Duodenal mucosa (tissue), 2 donors: ENCODE data around the gene FCN1.
"Not testable (repeated sequence)": the region's sequence is repeated elsewhere in the genome, so short reads cannot be mapped to it uniquely, and the experiment has no call there.

Experiments used
- H3K27ac ChIP-seq: one replicate; pipeline ENCODE4 v1.7.0; 2013; ENCODE audit warnings: low read depth, low read length
- H3K27me3 ChIP-seq, 2 donors: one replicate each; pipeline ENCODE4 v1.7.0; 2013; ENCODE audit warnings: low read length in 2 of 2, control low read depth in 1 of 2; ENCODE audit not compliant: insufficient read depth in 2 of 2, control insufficient read depth in 1 of 2
- H3K36me3 ChIP-seq, 2 donors: one replicate each; pipeline ENCODE4 v1.7.0; 2013; ENCODE audit warnings: low read length in 2 of 2, control low read depth in 1 of 2; ENCODE audit not compliant: insufficient read depth in 2 of 2, control insufficient read depth in 1 of 2
- H3K4me1 ChIP-seq, 2 donors: one replicate each; pipeline ENCODE4 v1.7.0; 2013; ENCODE audit warnings: low read length in 2 of 2, control low read depth in 1 of 2; ENCODE audit not compliant: insufficient read depth in 2 of 2, control insufficient read depth in 1 of 2
- H3K4me3 ChIP-seq, 2 donors: one replicate each; pipeline ENCODE4 v1.7.0; 2013; ENCODE audit warnings: low read length in 2 of 2, low read depth in 1 of 2
- H3K9ac ChIP-seq, 2 donors: one replicate each; pipeline ENCODE4 v1.7.0; 2013; ENCODE audit warnings: low read length in 2 of 2, low read depth in 1 of 2
- H3K9me3 ChIP-seq, 2 donors: one replicate each; pipeline ENCODE4 v1.7.0; 2013; ENCODE audit warnings: low read length in 2 of 2, control low read depth in 1 of 2; ENCODE audit not compliant: control insufficient read depth in 1 of 2

The FCN1 gene

GRCh38 chr9:134961331-134962064 is 43.8 kb upstream of the FCN1 start:
- Histone ChIP-seq H3K4me3 (no peak overlapping the region), H3K36me3 (no peaks in the 10 kb centered on the region), H3K9ac (no peak overlapping the region), H3K27ac (no peak overlapping the region), H3K4me1 (no peaks in the 10 kb centered on the region), H3K9me3 (no peaks in the 10 kb centered on the region), H3K27me3 (peaks cover 8% of the 10 kb centered on the region in 2 donors)

GRCh38 chr9:134960701-134961181 is 43.0 kb upstream of the FCN1 start:
- H3K9ac ChIP-seq = no peak overlapping the region
- no peaks in the 10 kb centered on the region for H3K4me1 ChIP-seq
- H3K27me3 ChIP-seq = peaks cover 8% of the 10 kb centered on the region in 2 donors
- H3K27ac ChIP-seq = no peak overlapping the region
- H3K9me3 ChIP-seq = no peaks in the 10 kb centered on the region
- no peaks in the 10 kb centered on the region for H3K36me3 ChIP-seq
- H3K4me3 ChIP-seq = no peak overlapping the region

- H3K36me3 ChIP-seq = no peaks in the 10 kb centered on the region
- H3K27ac ChIP-seq = no peak overlapping the region
- no peaks in the 10 kb centered on the region for H3K4me1 ChIP-seq
- peaks cover 8% of the 10 kb centered on the region in 2 donors for H3K27me3 ChIP-seq
- no peak overlapping the region for H3K4me3 ChIP-seq
- H3K9me3 ChIP-seq = no peaks in the 10 kb centered on the region
- no peak overlapping the region for H3K9ac ChIP-seq
Observed at GRCh38 chr9:134959971-134960310, 42.2 kb upstream of the FCN1 start.

GRCh38 chr9:134959126-134959970 is 41.6 kb upstream of the FCN1 start:
- no peak overlapping the region for H3K27ac ChIP-seq
- H3K27me3 ChIP-seq = peaks cover 7 to 8% of the 10 kb centered on the region in 2 donors
- H3K9me3 ChIP-seq = no peaks in the 10 kb centered on the region
- H3K4me3 ChIP-seq = no peak overlapping the region
- H3K4me1 ChIP-seq = no peaks in the 10 kb centered on the region
- H3K36me3 ChIP-seq = no peaks in the 10 kb centered on the region
- H3K9ac ChIP-seq = no peak overlapping the region

GRCh38 chr9:134957945-134958227 is 40.2 kb upstream of the FCN1 start:
- no peak overlapping the region for H3K4me3 ChIP-seq
- no peaks in the 10 kb centered on the region for H3K36me3 ChIP-seq
- H3K4me1 ChIP-seq = no peaks in the 10 kb centered on the region
- H3K9me3 ChIP-seq = no peaks in the 10 kb centered on the region
- no peak overlapping the region for H3K27ac ChIP-seq
- peaks cover 4 to 8% of the 10 kb centered on the region in 2 donors for H3K27me3 ChIP-seq
- no peak overlapping the region for H3K9ac ChIP-seq

GRCh38 chr9:134957165-134957944 is 39.6 kb upstream of the FCN1 start:
- no peak overlapping the region for H3K4me3 ChIP-seq
- H3K9me3 ChIP-seq = no peaks in the 10 kb centered on the region
- H3K4me1 ChIP-seq = no peaks in the 10 kb centered on the region
- no peak overlapping the region for H3K9ac ChIP-seq
- H3K36me3 ChIP-seq = no peaks in the 10 kb centered on the region
- H3K27ac ChIP-seq = no peak overlapping the region
- peaks cover 4 to 8% of the 10 kb centered on the region in 2 donors for H3K27me3 ChIP-seq

- H3K27ac ChIP-seq, H3K9ac ChIP-seq, H3K36me3 ChIP-seq, H3K27me3 ChIP-seq, H3K4me3 ChIP-seq, H3K9me3 ChIP-seq, H3K4me1 ChIP-seq: not testable (repeated sequence)
Observed at GRCh38 chr9:134956387-134956786, 38.7 kb upstream of the FCN1 start.

- Histone ChIP-seq H3K4me1 (no peaks in the 10 kb centered on the region), H3K4me3 (no peak overlapping the region), H3K27ac (no peak overlapping the region), H3K27me3 (no peaks in the 10 kb centered on the region), H3K9me3 (no peaks in the 10 kb centered on the region), H3K36me3 (no peaks in the 10 kb centered on the region), H3K9ac (no peak overlapping the region)
Observed at GRCh38 chr9:134955801-134956200, 38.1 kb upstream of the FCN1 start.

- H3K36me3 ChIP-seq = no peaks in the 10 kb centered on the region
- H3K4me3 ChIP-seq = no peak overlapping the region
- H3K27me3 ChIP-seq = no peaks in the 10 kb centered on the region
Observed at GRCh38 chr9:134955156-134955555, 37.4 kb upstream of the FCN1 start.

GRCh38 chr9:134951994-134952393 is 34.3 kb upstream of the FCN1 start:
- Histone ChIP-seq H3K9ac (no peak overlapping the region), H3K27me3 (no peaks in the 10 kb centered on the region), H3K36me3 (no peaks in the 10 kb centered on the region), H3K9me3 (no peaks in the 10 kb centered on the region), H3K4me3 (no peak overlapping the region), H3K4me1 (no peaks in the 10 kb centered on the region), H3K27ac (no peak overlapping the region)

More at GRCh38 chr9:134955156-134955555, 37.4 kb upstream of the FCN1 start:
- Histone ChIP-seq H3K9ac (no peak overlapping the region), H3K27ac (no peak overlapping the region), H3K4me1 (no peaks in the 10 kb centered on the region), H3K9me3 (no peaks in the 10 kb centered on the region)
